GM19463 (cell line): ENCODE data around the gene AMD1.
"Not testable (repeated sequence)": the region's sequence is repeated elsewhere in the genome, so short reads cannot be mapped to it uniquely, and the experiment has no call there.

Experiments
- ATAC-seq: cut with Tn5 transposase; IDR thresholded peaks from one replicate; pipeline ENCODE4 v1.9.1; 2021; ENCODE audit warnings: mild to moderate bottlenecking, moderate library complexity; ENCODE audit not compliant: unreplicated experiment

AMD1 gene

GRCh38 chr6:110876806-110877564 lies 2.4 kb downstream of the AMD1 start:
- ATAC-seq, result no peak

GRCh38 chr6:110877569-110877968 lies 3.0 kb downstream of the AMD1 start:
- no peak for ATAC-seq

GRCh38 chr6:110878751-110879522 lies 4.4 kb downstream of the AMD1 start:
- no peak for ATAC-seq

- no peak for ATAC-seq
Observed at GRCh38 chr6:110880651-110881050, 6.1 kb downstream of the AMD1 start.

GRCh38 chr6:110881546-110882273 lies 7.1 kb downstream of the AMD1 start:
- ATAC-seq, result no peak

- ATAC-seq, result no peak
Observed at GRCh38 chr6:110882274-110882619, 7.7 kb downstream of the AMD1 start.

- no peak for ATAC-seq
Observed at GRCh38 chr6:110882824-110883554, 8.4 kb downstream of the AMD1 start.

- no peak for ATAC-seq
Observed at GRCh38 chr6:110884321-110884720, 9.7 kb downstream of the AMD1 start.

GRCh38 chr6:110885526-110885925 lies 10.9 kb downstream of the AMD1 start:
- no peak for ATAC-seq

- ATAC-seq, result no peak
Observed at GRCh38 chr6:110886555-110887167, 12.1 kb downstream of the AMD1 start.

- ATAC-seq, result no peak
Observed at GRCh38 chr6:110890288-110890687, 15.7 kb downstream of the AMD1 start.

- ATAC-seq, result no peak
Observed at GRCh38 chr6:110895907-110896608, 21.5 kb downstream of the AMD1 start.

GRCh38 chr6:110897433-110897832 lies 22.8 kb downstream of the AMD1 start:
- no peak for ATAC-seq

GRCh38 chr6:110898111-110898510 lies 23.5 kb downstream of the AMD1 start:
- ATAC-seq, result no peak

GRCh38 chr6:110900028-110900598 lies 25.5 kb downstream of the AMD1 start:
- ATAC-seq, result no peak

GRCh38 chr6:110901601-110902000 lies 27.0 kb downstream of the AMD1 start:
- not testable (repeated sequence) for ATAC-seq

GRCh38 chr6:110902091-110902490 lies 27.5 kb downstream of the AMD1 start:
- ATAC-seq, result no peak

GRCh38 chr6:110906273-110906672 lies 31.7 kb downstream of the AMD1 start:
- ATAC-seq, result not testable (repeated sequence)

- no peak for ATAC-seq
Observed at GRCh38 chr6:110930781-110931180, 56.2 kb downstream of the AMD1 start.

GRCh38 chr6:110933912-110934311 lies 59.3 kb downstream of the AMD1 start:
- no peak for ATAC-seq
